Smooth muscle cell of the brain vasculature (primary cell): ENCODE results near the gene WRAP53.
A peak's percentile ranks its signal among the peaks of the same experiment; 100 is the strongest.

Experiments
- DNase-seq: peaks from one replicate; pipeline ENCODE4 v3.0.0-alpha.2; 2012; ENCODE audit warnings: low read depth, low spot score

The WRAP53 gene

DNA sequence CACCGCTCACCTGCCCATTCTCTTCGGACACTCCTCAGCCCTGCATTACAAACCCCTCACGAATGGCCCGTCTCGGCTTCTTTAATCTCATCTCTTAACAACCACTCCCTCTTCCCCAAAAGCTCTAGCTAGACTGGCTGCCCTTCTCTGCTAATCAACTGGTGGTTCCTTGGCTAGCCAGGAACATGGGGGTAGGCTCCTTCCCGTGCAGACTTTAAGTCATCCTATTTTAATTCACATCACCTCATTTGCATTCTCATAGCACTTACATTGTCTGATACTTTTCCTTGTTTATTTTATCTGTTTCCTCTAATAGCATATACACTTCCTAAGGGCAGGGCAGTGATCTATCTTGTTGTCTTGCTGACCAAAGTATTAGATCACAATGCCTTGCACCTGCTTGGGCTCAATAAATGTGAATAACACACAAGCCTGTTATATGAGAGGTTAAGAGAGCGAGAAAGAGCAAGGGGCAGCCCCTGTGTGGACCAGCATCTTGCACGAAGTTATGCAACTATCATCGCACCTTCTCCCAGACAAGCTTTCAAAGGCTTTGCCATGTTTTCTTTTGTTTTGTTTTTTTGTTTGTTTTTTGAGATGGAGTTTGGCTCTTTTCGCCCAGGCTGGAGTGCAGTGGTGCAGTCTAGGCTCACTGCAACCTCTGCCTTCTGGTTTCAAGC is 10.7 kb upstream of the WRAP53 start:
- DNase-seq, result no peak

DNA sequence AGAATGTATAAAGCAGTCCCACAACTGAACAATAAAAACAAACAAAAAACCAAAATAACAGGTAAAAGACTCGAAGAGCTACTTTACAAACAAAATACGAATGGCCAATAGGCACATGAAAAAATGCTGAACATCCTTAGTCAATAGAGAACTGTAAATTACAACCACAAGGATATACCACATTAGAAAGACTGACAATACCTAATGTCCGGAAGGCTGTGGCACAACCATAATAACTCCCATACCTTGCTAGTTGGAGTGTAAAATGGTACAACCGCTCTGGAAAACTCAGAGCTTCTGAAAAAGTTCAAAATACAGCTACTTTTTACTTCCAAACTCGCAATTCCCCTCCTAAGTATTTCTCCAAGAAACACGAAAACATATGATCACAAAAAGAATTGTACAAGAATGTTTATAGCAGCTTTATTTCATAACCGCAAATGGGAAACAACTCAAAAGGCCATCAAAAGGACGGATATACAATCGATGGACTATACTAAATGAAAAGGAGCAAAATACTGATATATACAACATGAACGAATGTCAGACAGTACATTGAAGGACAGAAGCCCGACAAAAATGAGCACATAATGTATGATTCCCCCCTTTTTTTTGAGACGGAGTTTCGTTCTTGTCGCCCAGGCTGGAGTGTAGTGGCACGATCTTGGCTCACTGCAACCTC is 3.3 kb upstream of the WRAP53 start:
- DNase-seq, result no peak

DNA sequence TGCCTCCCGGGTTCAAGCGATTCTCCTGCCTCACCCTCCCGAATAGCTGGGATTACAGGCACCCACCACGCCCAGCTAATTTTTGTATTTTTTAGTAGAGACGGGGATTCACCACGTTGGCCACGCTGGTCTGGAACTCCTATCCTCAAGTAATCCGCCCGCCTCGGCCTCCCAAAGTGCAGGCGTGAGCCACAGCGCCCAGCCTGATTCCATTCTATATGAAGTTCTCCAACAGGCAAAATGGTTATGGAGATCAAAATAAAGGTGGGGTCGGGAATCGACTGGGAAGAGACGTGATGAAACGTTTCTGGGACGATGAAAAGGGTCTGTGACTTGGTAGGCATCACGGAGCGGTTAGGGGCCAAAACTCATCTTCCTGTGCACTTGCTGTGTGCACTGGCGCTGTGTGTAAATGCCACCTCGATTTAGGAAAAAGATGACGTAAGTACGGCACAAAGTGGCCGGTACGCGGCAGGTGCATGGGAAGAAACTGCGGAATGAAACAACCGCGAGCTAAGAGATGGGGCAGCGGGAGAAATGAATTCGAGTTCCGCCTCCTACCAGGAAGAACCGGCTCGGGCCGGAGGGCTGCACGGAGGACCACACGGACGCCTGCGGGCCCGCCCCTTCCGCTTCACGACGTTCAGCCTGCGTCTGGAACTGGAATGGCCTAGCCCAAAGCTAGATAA is 2.6 kb upstream of the WRAP53 start:
- no peak for DNase-seq

DNA sequence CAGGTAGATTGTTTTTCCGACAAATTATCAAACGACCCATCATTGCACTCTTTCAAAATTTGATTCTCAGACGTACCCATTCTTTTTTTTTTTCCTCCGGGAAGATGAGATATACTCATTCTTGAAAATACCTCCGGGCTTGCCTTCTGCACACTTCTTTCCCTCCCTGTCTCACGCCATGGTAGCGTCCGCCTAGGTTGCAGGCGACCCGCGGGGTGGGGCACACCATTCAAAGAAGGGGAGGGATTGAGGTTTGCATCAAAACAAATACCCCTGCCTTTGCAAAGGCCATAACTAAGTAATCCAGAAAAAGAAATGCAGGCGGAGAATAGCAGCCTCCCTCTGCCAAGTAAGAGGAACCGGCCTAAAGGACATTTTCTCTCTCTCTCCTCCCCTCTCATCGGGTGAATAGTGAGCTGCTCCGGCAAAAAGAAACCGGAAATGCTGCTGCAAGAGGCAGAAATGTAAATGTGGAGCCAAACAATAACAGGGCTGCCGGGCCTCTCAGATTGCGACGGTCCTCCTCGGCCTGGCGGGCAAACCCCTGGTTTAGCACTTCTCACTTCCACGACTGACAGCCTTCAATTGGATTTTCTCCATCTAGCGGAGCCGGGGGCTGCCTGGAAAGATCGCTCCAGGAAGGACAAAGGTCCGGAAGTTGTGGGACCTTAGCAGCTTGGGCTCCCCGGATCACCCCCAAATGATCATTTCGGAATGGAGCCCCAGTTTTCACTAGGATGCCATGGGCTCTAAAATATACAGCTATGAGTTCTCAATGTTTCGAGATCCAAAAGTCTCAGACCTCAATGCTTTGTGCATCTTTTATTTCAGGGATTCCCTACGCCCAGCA is 1.8 kb upstream of the WRAP53 start:
- DNase-seq, result peak; percentile 84

DNA sequence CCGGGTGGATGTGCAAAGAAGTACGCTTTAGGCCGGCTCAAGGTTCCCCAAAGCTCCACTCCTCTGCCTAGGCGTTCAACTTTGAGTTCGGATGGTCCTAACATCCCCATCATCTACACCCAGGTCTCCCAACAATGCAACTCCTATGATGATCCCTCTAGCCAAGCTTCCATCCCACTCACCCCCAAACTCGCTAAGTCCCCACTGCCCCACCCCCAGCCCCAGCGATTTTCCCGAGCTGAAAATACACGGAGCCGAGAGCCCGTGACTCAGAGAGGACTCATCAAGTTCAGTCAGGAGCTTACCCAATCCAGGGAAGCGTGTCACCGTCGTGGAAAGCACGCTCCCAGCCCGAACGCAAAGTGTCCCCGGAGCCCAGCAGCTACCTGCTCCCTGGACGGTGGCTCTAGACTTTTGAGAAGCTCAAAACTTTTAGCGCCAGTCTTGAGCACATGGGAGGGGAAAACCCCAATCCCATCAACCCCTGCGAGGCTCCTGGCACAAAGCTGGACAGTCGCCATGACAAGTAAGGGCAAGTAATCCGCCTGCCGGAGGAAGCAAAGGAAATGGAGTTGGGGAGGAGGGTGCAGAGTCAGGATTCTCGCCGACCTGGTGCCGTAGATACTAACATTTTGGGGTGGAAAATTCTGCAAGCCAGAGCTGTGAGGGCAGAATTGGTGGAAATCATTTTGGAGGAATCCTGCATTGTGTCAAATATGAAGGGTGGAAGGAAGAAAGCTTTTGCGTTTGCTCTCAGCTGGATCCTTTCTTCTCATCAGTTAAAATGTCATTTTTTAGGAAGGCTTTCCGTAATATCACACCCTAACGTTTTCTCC is 987 bp upstream of the WRAP53 start, which contains the start of gene TP53:
TSS of gene TP53 (minus strand) at position 419 of the 836 bp plus-strand sequence. CDS start 10,896 bp downstream, outside the sequence.
- peak; percentile 65 for DNase-seq

DNA sequence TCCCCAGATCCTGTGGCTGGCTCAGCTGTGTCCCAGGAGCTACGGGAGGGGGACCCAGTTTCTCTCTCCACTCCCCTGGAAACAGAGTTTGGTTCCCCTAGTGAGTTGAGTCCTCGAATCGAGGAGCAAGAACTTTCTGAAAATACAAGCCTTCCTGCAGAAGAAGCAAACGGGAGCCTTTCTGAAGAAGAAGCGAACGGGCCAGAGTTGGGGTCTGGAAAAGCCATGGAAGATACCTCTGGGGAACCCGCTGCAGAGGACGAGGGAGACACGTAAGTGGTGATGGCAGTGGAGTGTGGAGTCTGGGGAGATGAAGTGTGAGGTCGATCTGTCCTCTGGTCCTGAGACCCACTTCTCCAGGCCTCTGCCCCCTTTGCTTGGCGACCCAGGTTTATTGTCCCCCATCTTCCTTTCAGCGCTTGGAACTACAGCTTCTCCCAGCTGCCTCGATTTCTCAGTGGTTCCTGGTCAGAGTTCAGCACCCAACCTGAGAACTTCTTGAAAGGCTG is 585 bp downstream of the WRAP53 start:
- no peak for DNase-seq

DNA sequence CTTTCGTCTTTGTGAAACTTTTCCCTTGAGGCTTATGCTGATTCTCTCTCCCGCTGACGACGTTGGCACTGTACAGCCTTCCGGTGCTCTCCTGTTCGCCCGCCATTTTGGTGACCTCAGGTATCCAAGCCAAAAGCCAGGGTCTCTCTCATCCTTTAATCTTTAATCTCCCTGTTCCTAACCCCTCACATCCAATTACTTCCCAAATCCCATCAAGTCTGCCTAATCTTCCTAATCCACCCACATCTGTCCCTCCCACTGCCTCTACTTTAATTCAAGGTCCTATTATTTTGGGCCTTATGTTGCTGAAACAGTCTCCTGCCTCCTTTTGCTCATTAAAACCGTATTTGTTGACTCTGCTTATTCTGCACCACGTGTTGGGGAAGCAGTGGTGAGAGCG is 7.3 kb downstream of the WRAP53 start:
- DNase-seq, result no peak

DNA sequence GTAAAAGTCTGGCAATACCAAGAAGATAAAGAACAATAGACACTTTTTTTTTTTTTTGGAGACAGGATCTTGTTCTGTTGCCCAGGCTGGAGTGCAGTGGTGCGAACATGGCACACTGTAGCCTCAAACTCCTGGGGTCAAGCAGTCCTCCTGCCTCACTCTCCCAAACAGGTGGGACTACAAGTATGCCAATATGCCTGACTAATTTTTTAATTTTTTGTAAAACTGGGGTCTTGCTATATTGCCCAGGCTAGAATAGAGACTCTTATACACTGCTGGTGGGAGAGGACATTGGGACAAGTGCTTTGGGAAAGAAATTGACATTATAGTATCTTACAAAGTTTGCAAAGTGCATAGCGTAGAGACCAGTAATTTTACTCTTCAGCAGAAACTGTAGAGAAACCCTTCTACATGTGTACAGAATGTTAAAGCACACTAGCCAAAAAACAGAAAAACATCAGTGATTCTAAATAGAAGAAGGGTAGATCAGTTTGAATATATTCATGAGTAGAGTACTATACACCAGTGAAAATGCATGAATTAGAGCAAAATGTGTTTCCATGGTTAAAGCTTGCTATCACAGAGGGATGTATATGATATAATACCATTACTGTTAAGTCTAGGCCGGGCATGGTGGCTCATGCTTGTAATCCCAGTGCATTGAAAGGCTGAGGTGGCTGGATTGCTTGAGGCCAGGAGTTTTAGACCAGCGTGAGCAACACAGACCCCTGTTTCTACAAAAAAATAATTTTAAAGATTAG is 9.7 kb downstream of the WRAP53 start:
- DNase-seq, result no peak

DNA sequence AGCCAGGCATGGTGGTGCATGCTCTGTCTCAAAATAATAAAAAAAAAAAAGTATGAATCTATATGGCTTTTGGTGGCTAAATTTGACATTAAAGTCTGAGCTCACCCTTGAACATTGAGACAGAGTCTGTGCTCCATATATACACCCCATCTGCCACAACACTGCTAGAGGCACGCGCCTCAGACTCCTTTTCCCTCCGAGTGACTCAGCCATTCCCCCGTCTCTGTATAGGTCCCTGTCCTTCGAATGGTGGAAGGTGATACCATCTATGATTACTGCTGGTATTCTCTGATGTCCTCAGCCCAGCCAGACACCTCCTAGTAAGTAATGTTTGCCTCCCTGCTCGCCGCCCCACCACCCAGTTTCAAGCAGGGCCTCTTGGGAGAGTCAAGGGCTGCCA is 12.2 kb downstream of the WRAP53 start:
- DNase-seq, result no peak

DNA sequence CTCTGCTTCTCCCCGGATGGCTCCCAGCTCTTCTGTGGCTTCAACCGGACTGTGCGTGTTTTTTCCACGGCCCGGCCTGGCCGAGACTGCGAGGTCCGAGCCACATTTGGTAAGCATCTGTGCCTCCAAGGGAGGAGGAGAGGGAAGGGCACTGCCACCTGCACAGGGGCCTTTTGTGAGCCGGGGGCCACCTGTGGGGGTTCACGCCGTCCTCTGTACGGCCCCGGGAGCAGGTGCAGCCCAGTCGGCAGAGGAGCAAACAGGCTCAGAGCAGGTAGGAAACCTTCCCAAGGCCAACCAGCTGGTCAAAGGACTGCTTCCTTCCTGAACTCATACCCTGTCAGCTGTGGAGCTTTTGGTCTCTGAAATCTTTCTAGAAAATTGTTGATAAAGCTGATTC is 13.4 kb downstream of the WRAP53 start:
- DNase-seq, result no peak

DNA sequence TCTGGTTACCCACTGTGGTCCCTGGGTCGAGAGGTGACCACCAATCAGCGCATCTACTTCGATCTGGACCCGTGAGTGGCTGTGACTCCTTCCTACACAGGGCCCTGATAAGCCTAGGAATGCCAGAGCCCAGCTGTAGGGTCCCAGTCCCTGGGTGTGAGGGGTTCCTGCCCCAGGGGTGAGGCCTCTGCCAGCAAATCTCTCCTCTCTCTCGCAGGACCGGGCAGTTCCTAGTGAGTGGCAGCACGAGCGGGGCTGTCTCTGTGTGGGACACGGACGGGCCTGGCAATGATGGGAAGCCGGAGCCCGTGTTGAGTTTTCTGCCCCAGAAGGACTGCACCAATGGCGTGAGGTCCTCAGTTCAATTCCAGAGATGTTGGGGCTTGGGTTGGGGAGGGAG is 14.5 kb downstream of the WRAP53 start:
- no peak for DNase-seq

DNA sequence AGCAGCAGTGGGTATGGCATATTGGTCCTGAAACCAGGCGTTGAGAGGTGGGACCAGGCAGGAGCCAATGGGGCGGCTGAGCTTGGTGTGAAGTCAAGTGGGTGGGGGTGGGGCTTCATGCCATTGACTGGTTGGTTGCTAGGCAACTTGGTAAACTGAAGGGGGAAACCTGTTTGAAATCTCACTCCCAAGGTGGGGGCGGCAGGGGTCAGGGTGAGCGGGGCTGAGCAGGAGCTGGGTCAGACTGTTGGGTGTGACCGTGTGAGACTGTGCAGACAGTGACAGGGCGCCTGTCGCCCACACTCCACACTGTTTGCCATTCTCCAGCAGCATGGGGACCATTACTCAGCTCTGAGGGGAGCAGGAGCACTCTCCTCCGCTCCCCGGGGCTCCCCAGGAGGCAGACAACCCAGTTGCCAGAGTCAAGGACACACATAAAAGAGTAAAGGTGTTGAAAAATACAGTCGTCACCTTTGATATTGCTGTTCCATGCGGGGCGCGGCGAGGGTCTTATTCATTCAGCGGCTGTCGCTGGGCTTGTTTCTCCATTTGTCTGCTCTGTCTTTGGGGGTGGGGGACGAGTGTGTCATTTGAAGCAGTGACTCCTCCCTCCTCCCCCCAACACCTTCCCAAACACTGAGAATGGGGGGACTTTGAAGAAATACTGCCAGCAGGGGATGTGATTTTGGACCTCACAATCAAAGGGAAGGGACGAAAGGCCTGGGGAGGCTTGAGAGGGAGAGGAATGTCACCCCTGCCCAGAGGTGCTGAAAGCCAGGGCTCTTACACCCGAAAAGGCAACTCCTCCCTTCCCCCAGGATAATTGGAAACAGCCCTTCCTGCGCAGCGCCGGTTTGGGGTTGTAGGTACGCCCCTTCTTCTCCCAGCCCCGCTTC is 15.6 kb downstream of the WRAP53 start:
- DNase-seq, result no peak

DNA sequence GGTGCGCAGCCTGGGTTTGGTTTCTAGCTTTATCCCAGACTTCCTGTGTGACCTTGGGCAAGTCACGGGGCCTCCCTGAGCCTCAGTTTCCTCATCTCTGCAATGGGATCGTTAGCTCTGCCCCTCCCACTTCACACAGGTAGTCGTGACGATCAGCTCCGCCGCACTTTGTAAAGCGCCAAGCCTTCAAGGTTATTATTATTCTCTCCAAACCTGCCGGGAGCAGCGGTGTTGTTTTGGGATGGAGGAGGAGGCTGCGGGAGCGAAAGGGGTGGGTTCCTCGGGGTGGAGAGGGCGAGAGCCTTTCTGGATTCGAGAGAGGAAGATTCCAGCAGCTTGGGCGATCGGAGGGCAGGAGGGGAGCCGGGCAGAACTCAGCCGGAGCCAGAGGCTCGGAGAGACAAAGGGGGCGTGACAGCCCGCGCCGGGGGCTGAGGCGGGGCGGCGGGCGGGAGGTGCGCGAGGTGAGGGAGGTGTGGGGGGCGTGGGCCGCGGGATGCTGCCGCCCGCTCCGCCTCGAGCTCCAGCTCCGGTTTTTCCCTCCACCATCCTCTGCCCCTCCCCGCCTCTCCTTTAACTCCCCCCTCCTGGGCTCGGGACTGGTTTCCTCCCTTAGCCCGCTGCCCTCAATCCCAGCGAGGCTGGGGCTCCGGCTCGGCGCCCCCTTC is 16.5 kb downstream of the WRAP53 start, which contains the start of gene EFNB3:
TSS of gene EFNB3 (plus strand) at position 602 of the 668 bp plus-strand sequence. CDS start 397 bp downstream, outside the sequence.
- DNase-seq, result no peak

DNA sequence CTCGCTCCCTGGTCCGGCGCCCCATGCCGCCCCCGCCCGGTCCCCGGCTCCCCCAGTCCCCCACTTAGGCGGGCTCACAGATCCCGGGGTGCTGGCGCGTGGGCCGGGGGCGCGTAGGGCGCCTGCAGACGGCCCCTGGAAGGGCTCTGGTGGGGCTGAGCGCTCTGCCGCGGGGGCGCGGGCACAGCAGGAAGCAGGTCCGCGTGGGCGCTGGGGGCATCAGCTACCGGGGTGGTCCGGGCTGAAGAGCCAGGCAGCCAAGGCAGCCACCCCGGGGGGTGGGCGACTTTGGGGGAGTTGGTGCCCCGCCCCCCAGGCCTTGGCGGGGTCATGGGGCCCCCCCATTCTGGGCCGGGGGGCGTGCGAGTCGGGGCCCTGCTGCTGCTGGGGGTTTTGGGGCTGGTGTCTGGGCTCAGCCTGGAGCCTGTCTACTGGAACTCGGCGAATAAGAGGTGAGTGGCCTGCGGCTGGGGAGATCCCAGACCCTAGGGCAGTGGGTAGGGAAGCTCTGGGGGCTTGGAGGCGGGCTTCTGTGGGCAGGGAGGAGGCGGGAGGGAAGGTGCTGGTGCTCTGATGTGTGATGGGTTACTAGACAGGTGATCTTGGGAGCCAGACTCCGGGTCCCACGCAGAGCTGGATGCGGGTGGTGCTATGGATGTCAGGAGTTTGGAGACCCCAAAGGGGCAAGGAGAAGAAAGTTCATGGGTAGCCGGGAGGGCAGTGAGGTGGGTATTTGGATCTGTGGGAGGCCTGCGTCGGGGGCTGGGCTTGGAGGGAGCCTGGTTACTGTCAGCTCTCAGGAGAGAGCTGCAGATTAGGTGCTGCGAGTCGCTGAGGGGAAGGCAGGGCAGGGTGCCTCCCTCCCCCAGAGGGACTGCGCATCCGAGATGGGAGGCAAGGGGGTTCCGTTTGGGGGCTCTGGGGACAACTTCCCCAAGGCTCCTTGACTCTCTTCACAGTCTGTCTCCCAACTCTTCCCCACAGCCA is 17.3 kb downstream of the WRAP53 start:
- no peak for DNase-seq

DNA sequence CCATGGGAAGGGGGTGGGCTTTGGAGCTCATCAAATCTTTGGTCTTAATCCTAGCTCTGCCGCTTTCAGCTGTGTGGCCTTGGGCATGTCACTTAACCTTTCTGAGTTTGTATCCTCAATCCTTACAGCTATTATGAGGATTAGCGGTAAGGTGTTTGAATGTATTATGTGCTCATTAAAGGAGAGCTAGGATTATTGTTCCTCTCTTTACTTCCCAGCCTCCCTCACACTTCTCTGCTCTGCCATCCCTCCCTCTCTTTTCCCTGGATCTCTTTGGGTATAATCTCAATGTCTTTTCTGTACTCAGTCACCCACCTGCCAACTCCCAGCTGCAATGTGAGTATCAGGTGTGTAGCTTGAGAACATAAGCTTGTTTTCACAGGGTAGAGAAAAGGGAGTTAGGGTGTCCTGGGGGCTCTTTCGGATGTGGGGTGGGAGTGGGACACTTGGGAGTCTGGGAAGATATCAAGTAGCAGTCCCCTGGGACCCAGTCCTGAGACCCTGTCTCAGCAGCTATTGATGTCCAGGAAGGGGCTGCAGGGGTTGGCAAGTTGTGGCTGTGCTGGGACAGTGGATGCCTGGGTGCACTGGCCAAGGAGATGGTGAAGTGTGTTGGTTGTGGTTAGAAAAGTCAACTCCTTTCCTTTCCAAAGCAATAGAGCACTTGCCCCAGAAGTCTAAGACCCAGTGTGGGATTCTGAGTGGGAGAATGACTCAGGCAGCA is 18.5 kb downstream of the WRAP53 start:
- DNase-seq, result no peak

DNA sequence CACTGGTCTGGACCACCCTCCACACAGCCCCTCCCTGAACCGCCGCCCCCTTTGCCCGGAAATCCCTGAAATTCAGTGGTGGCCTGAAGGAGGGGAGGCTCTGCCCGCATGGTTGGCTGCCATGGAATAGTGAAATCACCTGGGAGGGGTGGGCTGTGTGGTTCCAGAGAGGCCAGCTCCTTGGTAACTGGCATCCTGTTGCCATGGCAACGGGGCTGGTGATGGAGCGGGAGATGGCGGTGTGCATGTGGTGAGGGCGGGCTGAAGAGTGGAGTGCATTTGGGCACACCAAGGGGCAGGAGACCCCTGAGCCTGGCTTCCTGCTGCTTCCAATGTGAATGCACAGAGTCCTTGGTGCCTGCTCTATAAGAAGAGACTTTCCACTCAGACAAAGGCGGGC is 19.2 kb downstream of the WRAP53 start:
- no peak for DNase-seq
